NCI-H2227 treated with DMSO at 0.1 percent for 48 hours (cell line): Measurements from ENCODE around the gene BCKDHB.

ENCODE experiments used
- DNase-seq: peaks from one replicate; lab custom pipeline; 2025; lab: John Stamatoyannopoulos, UW

The BCKDHB gene

DNA sequence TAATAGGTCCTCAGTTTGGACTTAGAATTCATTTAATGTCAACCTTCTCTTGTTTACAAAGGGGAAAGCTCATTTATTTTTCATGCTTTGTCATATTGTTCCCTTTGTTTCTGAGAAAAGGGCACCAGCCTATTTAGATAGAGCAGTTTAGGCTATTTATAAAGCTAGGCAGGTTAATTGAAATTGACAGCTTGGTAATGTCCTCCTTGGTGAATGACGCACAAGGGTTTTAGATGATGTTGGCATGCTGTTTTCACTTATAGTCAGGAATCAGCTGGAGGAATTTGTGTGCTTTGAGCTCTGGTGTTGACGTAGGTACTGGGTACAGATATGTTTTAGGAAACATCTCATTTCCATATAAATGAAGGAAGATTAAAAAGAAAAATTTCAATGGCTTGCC is 45.2 kb downstream of the BCKDHB start:
- DNase-seq, result no peak

DNA sequence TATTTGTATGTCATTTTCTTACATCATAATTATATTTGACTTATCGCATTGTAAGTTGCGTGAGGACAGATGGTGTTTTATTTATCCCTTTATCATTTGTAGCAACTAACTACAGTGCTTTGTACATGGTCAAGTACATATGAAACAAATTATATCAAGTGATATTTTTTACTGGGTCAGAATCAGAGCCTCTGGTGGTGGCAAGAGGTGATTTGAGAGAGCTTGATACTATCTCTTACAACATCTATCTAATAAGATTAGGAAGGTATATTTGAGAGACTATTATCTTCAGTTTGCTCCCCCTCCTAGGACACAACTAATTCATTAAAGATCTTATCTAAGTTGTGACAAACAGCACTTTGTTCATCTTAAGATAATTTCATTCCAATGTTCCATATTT is 47.7 kb downstream of the BCKDHB start:
- no peak for DNase-seq

DNA sequence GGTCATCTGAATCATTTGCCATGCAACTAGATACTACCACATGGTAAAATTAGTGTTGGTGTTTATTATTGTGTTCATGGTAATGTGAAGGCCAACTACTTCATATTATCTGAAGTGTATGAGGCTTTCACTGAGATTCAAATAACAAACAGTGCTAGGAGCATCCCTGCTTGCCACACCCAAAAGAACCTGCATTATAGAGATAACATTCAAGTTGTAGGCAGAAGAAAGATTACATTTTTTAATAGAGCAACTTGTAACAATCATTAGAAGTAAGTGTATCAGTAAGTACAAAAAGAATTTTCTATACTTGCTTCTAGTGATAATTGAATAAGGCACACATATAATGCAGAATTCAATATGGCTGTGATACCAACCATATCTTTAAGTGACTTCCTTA is 49.8 kb downstream of the BCKDHB start:
- no peak for DNase-seq

DNA sequence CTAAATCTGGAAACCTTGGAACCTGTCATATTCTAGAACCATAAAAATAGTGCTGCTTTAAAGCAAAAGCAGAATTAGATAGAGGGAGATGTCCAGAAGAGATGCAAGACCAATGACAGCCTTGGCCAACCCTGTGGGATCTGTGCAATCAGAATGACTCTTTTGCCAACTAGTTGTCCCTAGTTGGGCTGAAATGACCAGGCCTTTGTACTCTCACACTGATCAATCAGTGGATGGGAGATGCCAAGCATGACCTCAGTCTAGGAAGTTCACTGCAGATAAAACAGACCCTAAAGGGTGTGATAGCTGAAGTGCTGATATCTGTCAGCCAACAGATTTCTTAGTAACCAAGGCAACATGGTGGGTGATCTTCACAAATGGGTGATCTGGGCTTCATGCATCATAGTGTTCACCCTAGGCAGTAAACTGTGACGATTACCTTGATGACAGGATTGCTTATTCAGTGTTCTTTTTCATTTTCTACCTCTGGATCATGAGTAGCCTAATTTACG is 52.1 kb downstream of the BCKDHB start:
- no peak for DNase-seq

DNA sequence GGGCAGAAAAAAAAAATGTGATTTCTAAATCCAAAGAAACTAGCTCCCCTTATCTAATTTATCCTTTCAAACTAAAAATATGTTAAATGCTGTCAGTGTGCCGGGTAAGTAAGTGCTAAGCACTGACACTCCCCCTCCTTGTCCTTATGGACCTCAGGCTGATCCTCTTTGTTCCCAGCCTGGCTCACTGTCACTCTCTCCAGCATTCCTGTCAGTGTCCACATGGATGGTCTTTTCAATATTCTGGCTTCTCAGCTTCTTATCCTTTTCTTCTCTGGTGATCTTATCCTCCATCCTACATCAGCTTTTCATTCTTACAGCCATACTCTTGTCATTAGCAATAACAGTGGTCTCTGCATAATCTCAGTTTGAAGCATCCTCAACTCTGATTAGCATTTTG is 55.0 kb downstream of the BCKDHB start:
- no peak for DNase-seq

DNA sequence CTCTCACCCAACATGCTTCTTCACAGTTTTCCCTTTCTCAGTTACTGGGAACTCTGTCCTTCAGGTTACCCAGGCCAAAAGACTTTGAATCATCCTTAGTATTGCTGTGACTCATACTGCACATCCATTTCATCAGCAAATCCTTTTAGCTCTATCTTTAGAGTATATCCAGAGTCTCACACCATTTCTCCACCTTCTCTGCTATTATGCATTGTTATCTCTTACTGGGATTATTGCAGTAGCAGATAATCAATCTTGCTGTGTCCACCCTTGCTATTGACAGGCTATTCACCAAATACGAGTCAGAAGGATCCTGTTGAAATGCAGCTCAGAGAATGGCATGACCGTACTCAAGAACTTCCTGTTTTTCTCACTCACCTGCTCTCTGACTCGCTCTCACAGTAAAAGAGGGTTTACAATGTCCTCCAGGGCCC is 57.3 kb downstream of the BCKDHB start:
- DNase-seq, result no peak

DNA sequence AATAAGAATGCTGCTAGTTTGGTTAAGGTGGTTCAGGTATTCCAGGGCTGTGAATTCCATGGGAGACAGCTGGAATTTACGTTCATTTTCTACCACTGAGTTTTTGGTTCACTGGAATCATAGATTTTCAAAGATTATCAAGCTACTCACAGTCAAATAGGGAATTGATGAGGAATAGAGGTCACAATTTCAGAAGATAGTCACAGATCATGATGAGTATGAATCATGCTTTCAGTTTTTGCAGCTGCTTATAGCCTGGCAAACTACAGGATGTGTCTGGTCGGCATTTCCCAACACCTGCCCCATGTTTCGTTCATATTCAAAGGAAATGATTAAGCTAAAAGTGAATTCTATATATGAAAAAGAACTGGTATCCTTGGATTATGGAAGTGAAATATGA is 58.7 kb downstream of the BCKDHB start:
- no peak for DNase-seq

DNA sequence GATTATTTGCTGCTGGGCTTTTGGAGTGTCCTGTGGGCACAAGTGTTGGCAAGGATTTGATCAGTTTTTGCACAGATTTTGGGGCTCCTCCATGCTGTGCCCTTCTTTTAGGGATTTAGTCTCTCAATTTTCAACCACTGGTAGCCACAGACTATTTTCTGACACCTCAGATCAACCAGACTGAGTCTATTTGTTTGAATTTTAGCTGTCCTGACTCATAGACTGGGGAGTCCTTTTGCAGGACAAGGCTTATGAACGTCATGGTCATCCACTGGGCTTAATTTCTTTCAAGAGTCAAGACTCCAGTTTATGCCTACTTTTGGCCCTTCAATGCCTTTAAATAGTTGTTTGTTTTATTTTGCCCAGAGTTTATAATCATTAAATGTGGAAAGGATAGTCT is 59.3 kb downstream of the BCKDHB start:
- no peak for DNase-seq

DNA sequence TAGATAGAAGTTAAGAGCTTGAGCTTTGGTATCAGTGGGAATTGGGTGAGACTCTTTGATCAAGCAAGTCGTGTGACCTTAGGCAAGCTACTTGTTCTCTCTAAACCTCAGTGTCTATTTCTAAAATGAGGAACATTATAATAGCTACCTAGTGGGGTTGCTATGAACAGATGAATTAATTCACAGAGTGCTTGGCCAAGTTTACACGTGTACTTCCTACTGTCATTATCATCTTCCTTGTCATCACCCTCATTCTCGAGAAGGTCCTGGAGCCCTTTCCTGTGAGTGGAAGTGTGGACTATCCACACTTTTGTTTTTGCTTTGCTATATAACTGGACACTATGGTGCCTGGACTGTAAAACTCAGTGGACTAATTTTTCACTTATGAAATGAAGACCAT is 64.0 kb downstream of the BCKDHB start:
- no peak for DNase-seq

DNA sequence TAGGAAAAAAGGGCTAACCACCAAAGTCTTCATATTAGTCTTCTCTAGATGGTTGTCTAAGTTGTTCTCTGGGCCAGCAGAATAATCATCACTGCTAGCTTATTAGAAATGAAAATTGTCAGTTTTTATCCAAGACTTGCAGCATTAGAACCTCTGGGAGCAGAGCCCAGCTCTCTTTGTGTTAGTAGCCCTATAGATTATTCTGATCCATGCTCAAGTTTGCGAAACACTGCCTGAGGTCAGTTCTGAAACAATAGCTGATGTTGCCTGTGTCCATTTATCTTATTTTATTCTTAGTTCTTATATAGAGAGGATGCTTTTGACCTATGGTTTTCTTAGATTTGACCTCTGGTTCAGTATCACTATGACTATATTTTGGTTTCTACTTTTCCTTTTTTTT is 66.9 kb downstream of the BCKDHB start:
- DNase-seq, result no peak

DNA sequence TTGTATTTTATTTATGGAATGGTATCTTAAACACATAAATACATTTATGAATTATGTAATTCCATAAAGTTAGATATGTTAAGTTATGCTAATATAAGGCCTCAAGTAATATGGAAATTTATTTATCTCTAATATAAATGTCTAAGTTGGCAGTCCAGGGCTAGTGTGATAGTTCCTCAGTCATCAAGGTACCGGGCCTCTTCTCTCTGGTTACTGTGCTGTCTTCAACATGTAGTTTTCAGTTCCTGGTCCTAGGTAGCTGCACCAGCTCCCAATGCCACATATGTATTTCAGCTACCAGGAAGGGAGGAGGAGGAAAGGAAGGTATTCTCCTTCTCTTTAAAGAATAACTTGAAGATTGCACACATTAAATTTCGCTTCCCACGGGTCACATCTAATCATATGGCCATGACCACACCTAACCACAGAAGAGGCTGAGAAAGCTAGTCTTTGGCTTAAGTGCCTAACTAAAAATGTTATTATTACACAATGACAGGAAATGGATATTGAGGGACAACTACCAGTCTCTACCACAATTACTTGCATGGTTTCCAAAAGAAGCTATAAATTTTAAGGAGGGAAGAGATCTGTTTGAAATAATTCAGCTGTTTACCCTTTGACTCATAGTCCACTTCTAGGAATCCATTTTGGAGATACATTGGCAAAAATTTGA is 68.6 kb downstream of the BCKDHB start:
- no peak for DNase-seq

DNA sequence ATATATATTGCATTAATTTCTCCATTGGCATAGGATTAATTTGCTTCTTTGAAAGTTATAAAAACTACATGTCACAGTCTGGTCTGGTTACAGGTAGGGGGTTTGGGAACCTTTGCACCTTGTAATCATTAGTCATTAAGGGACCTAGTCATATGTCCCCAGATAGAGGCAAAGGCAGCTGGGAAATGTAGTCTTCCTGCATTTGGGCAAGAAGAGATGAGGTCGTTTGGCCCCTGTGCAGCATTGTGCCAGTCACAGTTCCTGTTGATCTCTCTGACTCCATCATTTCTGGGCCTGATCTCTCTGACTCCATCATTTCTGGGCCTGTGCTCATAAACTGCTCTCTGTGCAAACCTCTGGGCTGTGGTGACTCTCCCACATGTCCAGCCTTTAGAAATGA is 73.2 kb downstream of the BCKDHB start:
- DNase-seq, result no peak

DNA sequence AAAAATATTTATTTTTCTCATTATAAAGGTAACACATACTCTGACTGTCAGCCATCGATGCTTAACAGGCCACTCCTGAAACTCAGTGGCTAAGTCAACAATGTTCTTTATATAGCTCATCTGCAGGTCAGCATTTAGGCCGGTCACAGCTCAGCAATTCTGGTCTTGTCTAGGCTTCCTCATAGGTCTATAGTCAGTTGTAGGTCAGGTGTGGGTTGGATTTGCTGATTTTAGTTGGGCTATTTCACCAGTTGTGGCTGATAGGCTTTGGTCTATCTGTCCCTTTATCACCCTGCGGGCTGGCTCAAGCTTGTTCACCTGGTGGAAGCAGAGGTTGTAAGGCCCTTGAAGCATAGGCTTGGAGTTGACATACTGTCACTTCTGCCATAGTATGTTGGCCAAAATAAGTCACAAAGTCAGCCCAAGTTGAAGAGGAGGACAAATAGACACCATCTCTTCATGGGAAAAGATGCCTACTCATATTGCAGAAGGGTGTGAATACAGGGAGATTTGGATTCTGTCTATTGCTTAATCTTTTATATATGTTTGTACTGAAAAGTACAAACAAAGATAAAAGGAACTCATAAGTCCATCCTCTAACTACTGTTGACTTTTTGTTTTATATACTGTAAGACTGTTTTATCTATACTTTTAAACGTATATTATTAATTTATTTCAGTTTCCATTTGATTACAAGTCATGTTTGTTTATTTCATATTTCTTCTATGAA is 75.0 kb downstream of the BCKDHB start:
- no peak for DNase-seq

DNA sequence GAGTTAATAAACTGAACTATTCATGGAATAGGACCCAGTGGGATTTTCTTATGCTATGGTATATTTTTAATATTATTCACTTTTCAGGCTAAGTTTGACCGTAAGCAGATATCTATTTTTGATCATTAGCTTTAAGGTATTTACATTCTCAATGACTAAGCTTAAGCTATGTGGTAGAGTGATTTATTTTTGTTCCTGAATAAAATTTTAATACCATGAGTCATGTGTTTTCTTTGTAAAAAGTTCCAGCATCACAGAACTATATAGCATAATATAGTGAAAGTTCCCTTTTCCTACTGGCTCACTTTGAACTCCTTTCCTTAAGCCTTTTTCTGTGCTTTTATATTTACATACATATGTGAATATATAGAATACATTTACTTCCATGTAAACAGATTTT is 75.8 kb downstream of the BCKDHB start:
- no peak for DNase-seq

DNA sequence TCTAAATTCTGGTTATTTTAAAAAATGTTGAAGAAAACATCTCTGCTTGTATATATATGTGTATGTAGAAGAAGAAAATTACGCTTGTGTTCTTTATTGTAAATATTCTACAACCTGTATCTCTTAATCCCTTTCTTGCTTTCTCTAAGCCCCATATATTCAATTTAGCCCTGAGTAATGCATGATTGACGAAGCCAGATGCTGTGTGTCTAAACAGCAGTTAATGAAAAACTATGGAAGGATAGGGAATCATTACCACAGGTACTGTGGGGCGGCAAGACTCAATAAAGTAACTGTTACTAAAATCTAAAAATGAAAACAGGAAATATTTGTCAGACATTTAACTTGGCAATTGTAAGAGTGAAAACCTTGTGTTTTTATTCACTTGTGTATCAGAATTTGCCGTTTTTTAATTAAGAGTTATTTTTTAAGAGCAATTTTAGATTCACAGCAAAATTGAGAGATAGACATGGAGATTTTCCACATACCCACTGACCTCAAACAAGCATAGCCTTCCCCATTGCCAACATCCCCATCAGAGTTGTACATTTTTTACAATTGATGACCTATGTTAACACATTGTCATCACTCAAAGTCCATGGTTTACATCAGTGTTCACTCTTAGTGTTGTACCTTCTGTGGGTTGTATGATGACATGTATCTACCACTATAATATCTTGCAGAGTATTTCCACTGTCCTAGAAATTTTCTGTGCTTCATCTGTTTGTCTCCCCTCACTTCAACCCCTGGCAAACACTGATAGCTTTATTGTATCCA is 76.7 kb downstream of the BCKDHB start:
- DNase-seq, result no peak

DNA sequence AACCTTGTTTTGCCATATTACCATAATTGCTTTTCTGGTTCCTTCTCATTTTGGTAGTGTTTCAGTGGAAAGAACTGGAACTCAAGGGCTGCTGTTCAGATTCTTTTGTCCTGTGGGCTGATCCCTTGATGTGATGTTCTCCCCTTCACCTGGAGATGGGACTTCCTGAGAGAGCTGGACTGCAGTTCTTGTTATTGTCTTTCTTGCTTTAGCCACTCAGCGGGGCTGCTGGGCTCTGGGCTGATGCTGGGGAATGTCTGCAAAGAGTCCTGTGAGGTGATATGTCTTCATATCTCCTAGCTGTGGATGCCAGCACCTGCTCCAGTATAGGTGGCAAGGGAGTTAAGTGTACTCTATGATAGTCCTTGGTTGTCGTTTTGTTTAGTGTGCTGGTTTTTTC is 79.0 kb downstream of the BCKDHB start:
- no peak for DNase-seq

DNA sequence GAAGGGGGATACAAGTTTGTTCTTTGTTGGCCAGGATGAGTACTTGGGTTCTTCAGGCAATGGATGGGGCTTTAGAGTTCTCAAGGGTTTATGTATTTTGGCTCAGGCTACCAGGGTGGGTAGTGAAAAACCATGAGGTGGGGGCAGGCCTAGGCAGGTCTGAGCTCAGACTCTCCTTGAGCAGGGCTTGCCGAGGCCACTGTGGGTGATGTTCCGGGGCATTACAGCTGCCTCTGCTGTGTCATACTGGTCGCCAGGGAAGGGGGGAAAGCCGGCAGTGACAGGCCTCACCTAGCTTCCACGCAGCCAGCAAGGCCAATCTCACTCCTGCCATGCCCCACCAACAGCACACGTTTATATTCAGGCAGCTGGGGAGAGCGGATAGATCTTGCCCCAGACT is 79.6 kb downstream of the BCKDHB start:
- DNase-seq, result no peak

DNA sequence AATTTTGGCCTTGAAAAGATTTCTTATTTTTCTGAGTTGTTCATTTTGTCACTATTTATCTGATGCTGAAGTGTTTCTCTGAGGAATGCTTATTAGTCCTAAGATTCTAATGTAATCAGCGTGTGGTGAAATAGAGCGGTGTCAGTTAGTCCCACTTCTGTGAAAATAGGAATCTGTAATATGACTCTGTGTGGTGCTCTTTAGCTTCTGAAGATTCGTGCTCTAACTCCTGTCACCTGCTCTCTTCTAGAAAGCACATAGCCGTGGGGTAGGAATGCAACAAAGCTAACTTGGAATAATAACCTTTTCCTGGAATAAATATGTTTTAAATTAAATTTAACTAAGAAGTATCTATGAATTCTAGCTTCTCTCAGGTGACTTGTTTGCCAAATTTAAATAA is 90.4 kb downstream of the BCKDHB start:
- no peak for DNase-seq

DNA sequence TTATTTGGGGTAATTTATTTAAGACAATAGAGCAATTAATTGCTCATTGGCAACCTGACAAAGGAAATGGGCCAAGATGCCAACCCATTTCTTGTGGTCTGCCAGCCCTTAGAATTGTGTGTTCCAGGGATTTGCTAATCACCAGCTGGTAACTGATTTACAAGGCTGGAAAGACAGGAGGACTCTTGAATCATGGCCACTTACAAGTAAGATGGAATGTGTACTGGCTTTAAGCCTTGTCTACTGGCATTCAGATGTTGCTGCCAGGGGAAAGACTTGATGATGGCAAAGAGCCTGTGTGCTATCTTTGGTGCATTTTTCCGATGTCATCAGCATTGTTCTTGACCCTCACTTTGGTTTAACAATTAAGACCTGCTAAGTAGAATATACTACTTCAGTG is 91.0 kb downstream of the BCKDHB start:
- DNase-seq, result no peak

DNA sequence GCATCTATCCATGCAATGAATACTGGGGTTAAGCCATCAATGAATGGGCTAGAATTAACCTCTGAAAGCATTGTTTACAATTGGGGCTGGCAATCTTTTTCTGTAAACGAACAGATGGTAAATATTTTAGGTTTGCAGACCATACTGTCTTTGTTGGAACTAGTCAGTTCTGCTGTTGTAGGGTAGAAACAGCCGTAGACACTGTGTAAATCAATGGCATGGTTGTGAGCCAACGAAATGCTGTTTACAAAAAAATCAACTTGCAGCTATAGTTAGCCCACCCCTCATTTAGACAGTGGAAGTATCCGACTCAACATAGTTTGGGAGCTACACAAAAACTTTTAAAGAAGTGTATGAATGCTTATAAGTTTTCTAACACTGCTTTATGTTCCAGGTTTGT is 91.5 kb downstream of the BCKDHB start:
- DNase-seq, result no peak

DNA sequence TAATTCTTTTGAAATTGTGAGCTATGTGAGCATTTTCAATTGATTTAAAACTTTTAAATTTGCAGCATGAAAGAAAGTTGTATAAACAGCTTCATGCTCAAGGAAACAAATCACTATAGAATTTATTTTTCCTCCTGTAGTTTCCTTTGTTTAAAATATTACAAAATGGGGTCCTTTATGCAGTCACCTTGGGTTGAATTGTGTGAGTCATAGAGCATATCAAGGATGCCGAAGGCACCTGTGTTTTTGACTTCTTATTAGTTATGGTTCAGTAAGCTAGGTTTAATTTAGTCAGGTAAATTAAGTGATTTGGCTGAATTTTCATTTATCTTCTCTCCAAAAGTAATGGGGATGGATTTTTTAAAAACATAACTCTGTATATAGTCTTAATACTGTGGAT is 96.8 kb downstream of the BCKDHB start:
- DNase-seq, result no peak

DNA sequence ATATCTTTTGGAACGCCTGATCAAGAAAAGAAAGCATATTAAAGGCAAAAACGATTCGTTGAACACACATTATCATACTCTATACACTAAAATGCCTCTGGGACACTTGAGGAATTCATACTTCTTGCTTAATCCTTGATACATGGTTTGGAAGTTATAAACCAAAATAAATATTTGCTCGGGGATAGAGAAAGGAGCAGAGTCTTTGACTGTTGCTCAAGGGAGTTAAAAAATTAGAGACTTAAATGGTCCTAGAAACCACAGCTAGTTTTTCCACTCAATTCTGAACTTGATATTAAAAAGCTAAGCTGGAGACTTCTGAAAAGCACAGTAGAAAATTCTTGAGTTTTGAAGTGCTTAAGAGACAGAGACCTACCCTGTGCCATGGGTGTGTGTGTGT is 98.9 kb downstream of the BCKDHB start:
- DNase-seq, result no peak

DNA sequence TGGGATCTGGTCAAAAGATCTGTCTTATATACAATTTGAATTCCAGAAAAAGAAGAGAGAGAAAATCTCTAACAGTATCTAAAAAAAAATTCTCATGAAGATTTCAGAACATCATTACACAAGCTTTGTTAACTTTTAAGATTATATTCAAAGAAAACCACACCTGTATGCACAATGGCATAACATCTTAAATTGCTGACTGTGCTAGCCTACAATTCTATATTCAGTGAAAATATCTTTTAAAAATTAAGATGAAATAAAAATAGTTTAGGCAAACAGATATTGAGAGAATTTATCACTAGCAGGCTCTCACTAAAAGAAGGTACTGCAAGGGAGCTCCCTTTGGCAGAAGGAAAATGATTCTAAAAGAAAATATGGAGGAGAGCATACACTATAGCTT is 100.3 kb downstream of the BCKDHB start:
- no peak for DNase-seq
